ENCODE results near the gene POU2F1.

Gene POU2F1

GRCh38 chr1:167427848-167428247 lies 207.2 kb downstream of the POU2F1 start:
- DNase-seq: no peak

DNA sequence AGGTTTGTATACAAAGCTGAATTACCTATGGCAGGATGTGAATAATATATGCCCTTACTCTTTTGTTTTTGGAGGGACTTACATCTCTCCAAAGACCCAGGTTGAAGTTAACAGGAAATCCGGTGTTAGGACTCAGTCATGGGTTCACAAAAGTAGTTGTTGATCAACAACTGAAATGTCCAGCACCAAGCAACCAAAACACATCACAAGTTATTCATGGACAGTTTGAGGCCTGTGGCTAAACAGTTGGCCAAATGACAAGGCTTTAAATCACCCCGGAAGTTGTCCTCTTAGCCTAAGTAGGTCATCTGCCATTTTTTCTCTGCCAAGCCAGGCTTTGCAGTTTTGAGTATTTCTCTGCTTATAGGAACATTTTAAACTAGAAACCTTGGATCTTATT lies 207.7 kb downstream of the POU2F1 start:
- DNase-seq: no peak

- no peak for DNase-seq
Measured at GRCh38 chr1:167429612-167430011, 208.9 kb downstream of the POU2F1 start.

DNA sequence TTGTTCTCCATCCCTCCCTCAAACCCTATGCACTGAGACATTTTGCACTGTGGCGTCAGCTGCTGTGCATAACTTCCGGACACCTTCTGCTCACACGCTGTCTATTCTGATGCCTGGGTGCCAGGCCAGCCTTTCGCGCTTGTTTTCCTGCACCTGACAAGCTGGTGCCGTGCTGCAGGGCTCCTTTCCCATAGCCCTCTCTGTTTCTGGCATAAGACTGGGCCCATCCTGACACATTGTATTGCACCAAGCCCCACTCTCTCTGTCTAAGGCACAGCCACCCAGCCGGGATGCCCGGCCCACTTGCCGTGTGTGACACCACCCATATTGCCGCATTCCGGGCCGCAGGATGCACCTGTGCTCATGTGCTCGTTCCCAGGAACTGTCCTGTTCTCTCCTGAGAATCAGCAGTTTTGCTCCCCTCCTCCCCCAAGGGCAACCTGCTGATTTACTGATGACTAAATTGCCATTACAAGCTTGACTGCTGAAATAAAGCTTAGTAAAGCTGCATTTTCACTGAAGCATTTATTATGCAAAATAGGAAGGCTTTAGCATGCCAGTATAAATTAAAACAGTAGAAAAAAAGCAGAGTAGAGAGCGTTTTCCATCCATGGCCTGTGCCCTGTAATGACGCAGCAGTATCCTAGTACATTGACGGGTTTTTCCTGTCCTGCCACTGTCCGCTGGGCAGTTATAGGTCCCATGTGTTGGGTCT lies 209.6 kb downstream of the POU2F1 start:
- DNase-seq: no peak

GRCh38 chr1:167430849-167431242 lies 210.2 kb downstream of the POU2F1 start:
- DNase-seq: no peak

GRCh38 chr1:167431261-167431908 lies 210.7 kb downstream of the POU2F1 start:
- no peak for DNase-seq

- DNase-seq: no peak
Measured at GRCh38 chr1:167431909-167432650, 211.4 kb downstream of the POU2F1 start.

GRCh38 chr1:167432780-167433179 lies 212.1 kb downstream of the POU2F1 start:
- DNase-seq: no peak

DNA sequence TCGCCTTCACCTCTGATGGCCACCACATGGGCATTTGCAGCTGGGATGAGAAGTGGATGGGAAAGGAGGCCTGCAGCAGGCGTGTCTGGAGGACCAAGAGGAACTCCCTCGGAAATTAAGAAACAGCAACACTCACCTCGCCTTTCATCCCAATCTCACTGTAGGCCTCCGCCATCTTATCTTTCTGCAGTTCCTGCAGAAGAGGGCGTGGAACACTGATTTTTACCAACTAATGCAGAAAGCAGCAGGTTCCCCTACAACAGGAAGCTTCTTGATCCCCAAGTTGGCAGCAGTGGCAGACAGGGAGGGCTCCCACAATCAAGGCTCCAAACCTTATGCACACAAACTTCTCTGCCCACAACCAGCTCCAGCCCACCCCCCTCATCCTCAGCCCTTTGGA lies 213.2 kb downstream of the POU2F1 start:
- DNase-seq: no peak

- no peak for DNase-seq
Measured at GRCh38 chr1:167434306-167434705, 213.6 kb downstream of the POU2F1 start.

DNA sequence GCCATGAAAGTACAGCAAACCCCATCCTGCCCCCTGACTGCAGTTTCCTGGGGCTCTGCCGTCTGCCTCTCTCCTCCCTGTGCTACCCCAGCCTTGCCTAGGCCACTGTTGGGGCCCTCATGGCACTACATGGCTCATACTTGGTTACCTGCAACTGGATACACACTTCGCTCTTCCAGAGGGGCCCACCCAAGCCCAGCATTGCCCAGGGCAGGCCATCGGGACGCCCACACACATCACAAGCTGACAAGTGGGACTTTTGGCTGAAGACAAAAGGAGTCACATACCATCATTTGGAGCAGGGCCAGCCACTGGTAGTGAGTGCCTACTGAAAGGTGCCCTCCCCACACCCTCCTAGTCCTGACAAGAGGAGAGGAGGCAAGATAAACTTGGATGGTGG lies 214.8 kb downstream of the POU2F1 start:
- no peak for DNase-seq

GRCh38 chr1:167438171-167439138 lies 217.8 kb downstream of the POU2F1 start:
- no peak for DNase-seq

GRCh38 chr1:167439301-167439988 lies 218.8 kb downstream of the POU2F1 start:
- peak; percentile 30 for DNase-seq

DNA sequence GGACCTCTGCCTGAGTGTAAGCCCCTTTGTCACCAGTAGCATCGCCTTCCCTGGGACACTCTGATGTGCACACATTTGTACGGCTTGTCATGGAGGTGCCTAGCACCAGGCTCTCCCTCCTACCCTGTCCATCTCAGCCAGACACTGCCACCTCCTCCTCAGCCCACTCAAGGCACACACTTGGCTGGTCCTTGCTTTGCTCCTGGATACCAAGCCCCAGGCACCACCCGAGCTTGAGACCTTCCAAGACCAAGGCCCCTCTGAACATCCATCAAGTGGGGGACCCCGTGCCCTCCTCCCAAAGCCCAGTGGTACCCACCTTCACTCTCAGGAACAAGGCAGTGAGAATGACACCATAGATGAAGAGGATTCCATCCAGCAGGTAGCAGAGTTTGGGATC lies 219.7 kb downstream of the POU2F1 start:
- DNase-seq: no peak

- no peak for DNase-seq
Measured at GRCh38 chr1:167440776-167441175, 220.1 kb downstream of the POU2F1 start.

- no peak for DNase-seq
Measured at GRCh38 chr1:167441222-167441621, 220.5 kb downstream of the POU2F1 start.

- DNase-seq: peak; percentile 72
Measured at GRCh38 chr1:167442142-167442848, 221.6 kb downstream of the POU2F1 start.

DNA sequence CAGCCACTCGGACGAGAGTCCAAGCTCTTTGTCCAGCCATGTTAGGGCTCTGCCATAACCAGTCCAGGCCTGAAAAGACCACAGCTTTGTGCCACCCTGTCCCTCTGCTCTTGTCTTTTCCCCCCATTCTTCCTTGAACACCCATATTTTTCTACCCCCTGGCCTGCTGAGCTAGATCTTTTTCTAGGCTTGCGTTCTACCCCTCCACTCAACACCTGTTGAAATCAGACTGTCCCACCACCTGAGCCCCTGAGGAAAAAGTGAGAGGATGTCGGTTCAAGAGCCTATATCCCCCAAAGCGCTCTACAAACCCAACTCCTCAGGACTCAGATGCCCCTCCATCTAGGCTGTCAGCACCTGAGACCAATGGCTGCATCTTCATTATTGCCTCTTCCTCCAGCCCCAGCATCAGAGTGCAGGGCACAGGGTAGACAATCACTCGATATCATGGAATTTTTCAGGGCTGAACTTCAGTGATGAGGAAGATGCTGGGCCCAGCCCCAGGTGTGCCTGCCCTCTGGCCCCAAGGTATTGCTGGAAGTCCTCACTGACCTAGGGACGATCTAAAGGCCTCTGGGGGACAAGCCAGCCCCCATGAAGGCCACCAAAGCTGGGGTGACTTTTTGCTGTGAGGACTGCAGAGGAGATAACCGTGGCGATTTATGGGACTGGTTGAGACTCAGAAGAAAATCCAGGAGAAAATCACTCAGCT lies 222.3 kb downstream of the POU2F1 start:
- DNase-seq: no peak

DNA sequence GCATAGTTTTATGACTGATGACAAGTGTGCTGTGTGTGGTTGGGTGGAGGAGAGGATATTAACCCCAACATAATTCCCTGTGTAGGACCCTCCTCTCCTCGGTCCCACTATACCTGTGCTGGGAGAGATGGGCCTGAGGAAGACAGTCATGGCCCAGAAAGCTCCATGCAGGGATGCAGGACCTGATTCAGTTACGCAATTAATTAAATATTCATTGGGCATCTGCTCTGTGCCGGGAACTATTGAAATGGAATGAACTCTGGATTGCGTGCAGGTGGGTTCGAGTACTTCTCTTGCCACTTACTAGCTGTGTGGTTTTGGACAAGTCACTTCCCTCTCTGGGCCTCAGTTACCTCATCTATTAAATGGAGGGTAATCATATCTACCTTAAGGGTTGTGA lies 223.1 kb downstream of the POU2F1 start:
- no peak for DNase-seq

DNA sequence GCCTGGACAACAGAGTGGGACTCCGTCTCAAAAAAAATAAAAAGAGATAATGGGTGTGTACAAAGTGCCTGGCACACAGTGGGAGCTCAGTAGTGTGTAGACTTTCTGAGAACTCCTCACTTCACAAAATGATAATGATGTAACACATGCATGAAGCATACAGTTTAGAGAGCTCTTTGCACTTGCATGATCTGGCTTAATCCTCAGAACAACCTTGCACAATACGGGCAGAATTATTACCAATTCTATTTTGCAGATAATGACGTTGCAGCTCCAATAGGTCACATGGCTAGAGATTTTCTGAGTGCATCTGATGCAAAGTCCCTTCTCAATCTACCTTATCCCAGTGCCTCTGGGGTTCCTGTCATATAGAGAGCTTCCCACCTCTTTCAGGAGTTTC lies 226.3 kb downstream of the POU2F1 start:
- DNase-seq: no peak
